SH-SY5Y (cell line): ENCODE results near the gene GCG.

Experiments used
- GATA2 ChIP-seq: IDR thresholded peaks from 2 replicates; pipeline ENCODE4 v1.6.1; 2011; ENCODE audit warnings: mild to moderate bottlenecking, low read depth, low read length
- GATA3 ChIP-seq: IDR thresholded peaks from 2 replicates; pipeline ENCODE4 v1.6.1; 2011; ENCODE audit warnings: low read depth, mild to moderate bottlenecking, low read length, moderate library complexity

- TF ChIP-seq GATA2 (no peak), GATA3 (no peak)
Observed at GRCh38 chr2:162106146-162106551, 45.9 kb downstream of the GCG start.
